ENCODE measurements around the gene DYRK1A.

Gene DYRK1A

DNA sequence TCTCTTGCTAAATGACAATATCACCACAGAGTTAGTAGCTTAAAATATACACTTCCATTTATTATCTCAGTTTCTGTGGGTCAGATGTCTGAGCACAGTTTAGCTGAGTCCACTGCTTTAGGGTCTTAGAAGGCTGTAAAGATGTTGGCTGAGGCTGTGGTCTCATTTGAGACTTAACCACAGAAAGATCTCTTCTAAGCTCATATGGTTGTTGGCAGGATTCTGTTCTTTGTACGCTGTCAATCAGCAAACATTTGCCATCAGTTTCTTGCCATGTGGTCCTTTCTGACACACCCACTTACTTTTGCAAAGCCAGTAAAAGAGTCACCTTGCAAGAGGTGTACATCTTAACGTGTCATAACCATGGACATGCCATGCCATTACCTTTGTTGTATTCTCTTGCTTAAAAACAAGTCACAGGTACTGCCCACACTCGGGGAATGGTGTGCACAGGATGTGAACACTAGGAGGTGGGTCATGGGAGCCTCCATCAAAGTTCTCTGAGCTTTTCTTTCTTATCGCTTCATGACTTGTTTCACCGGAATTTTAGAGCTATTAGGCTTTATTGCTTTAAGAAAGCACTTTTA, 18.7 kb downstream of the DYRK1A start:
- no peak for DNase-seq (ENCODE audit: low read depth in 2 of 2)

DNA sequence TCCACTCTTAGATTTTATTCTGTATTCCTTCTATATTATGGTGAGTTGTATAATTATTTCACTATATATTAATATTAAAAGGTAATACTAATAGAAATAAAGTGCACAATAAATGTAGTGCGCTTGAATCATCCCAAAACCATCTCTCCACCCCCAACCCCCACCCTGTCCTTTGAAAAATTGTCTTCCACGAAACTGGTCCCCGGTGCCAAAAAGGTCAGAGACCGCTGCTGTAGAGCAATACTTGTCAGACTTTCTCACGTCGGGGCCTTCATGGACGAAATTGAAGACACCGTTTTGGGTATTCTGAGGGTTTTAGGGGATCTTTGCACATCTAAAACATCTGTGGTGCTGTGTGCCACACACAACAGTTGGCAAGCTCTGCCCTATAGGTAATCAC, 19.6 kb downstream of the DYRK1A start:
- DNase-seq (ENCODE audit: low read depth in 2 of 2) = no peak

- no peak for DNase-seq (ENCODE audit: low read depth in 2 of 2)
Measured at GRCh38 chr21:37389456-37389855, 22.9 kb downstream of the DYRK1A start.

DNA sequence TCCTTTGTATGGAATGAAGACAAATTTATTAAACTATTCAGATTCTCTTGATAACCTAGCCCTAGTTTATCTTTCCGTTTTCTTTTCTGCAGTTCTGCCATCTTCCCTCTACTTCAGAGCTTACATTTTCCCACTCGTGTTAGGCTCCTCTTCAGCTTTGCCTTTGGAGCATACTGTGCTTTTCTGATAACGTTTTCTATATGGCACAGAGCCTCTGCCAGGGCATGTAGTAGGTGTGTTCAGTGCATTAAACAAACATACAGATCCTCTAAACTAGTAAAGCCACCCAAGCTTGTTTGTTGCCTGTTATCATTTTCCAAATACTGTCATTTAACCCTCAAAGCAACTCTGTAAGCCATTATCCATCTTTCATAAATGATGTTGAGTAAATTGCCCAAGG, 25.1 kb downstream of the DYRK1A start:
- no peak for DNase-seq (ENCODE audit: low read depth in 2 of 2)

GRCh38 chr21:37392441-37392840, 25.9 kb downstream of the DYRK1A start:
- DNase-seq (ENCODE audit: low read depth in 2 of 2) = no peak

- DNase-seq (ENCODE audit: low read depth in 2 of 2) = no peak
Measured at GRCh38 chr21:37393030-37393429, 26.5 kb downstream of the DYRK1A start.

DNA sequence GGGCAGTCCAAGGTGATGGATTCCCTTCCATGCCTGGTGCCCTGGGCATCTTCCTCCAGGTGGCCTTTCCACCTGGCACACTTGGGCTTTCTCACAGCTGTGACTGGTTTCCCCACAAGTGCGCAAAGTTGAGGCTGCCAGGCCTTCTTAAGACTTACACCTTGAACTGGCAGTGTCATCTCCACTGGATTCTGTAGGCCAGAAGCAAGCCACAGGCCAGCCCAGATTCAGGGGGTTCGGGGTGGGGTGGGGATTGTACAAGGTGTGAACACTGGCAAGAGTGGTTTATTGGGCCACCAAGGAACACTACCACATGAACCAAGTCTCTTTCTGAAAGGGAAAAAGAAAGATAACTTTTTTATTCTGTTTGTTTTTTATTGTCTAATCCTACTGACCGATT, 27.2 kb downstream of the DYRK1A start:
- no peak for DNase-seq (ENCODE audit: low read depth in 2 of 2)

- DNase-seq (ENCODE audit: low read depth in 2 of 2) = no peak
Measured at GRCh38 chr21:37395961-37396360, 29.4 kb downstream of the DYRK1A start.

DNA sequence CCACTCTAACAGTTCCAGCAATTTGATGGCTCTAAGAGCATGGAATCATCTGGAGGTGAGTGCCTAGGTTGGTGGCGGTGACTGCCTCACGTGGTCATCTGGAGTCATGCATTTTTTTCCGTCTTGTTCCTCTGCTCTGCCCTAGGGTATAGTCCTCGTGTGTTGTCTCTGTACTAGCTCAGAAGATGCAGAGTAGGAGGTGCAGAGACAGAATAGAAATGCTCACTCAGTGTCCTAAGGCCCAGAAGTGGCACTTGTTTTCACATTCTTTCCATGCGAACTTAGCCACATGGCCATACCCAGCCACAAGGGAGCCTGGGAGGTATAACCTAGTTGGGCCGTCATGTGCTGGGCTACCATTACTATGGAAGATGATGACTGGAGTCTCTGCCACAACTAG, 30.3 kb downstream of the DYRK1A start:
- no peak for DNase-seq (ENCODE audit: low read depth in 2 of 2)

- no peak for DNase-seq (ENCODE audit: low read depth in 2 of 2)
Measured at GRCh38 chr21:37398697-37399096, 32.1 kb downstream of the DYRK1A start.

DNA sequence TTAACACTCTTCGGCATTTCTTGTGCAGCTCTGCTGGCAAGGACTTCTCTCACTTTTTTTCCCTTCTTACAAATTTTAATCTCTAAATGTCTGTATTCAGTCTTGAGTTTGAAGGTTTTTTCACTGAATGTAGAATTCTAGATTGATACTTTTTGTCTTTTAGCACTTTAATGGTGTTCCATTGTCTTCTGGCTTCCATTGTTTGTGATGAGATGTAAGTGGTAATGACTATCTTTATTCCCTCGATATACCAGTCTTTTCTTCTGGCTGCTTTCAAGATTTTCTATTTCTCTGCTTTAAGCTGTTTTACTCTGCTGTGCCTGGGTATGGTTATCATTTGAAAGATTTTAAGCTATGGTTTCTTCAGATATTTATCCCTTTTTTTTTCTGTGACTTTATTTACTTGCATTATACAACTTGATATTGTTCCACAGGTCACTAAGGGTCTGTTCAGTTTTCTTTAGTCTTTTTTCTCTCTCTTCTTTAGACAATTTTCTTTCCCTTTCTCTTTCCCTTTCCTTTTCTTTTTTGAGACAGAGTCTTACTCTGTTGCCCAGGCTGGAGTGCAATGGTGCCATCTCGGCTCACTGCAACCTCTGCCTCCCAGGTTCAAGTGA, 35.8 kb downstream of the DYRK1A start:
- DNase-seq (ENCODE audit: low read depth in 2 of 2) = no peak

DNA sequence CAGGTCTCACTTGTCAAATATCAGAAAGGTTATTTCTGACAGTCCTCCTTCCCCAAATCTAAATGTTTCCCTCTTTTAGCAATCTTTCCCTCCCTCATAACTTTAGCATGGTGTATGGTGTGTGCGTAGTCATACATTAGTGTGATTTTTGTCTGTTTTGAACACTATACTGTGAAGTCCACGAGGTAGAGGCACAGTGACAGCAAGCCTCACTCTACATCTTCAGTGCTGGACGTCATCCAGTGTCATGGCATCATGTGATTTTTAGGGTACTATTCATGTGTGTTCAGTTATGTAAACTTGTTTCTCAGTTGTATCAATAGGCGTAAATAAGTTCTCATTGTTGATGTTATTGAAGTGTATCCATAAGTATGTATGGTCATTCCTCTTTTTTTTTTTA, 39.1 kb downstream of the DYRK1A start:
- no peak for DNase-seq (ENCODE audit: low read depth in 2 of 2)

DNA sequence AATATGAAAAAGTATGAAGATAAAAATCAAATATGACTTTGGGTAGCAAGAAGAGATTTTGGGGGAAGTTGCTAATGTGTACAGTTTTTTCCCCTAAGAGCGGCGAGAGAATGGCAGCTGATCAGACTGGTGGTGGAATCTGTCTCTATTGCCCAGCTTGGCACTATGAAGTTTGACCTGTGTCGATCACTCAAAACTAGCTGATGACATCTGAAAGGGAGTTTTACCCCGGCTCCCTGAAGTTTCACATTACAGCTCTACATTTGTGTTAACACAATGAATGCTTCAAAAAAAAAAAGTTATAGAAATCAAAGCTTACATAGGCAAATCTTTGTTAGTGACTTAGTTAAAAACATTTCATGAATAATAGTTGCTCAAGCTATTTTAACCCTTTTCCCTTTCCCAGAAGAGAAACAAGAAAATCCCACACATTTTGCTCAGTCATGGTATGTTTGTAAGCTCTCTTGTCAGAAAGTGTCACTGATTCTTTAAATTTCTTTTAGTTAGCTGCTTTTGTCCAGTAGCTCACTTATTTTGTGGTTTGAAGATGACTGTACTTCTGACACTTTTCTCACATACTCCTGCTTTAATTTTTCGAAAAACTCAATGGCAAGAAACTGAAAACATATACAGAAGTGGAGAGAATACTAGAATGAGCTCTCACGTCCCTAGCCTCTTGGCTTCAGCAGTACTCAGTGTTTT, 41.3 kb downstream of the DYRK1A start:
- no peak for DNase-seq (ENCODE audit: low read depth in 2 of 2)

GRCh38 chr21:37408464-37409193, 42.1 kb downstream of the DYRK1A start:
- no peak for DNase-seq (ENCODE audit: low read depth in 2 of 2)

GRCh38 chr21:37410639-37411038, 44.1 kb downstream of the DYRK1A start:
- DNase-seq (ENCODE audit: low read depth in 2 of 2) = no peak

GRCh38 chr21:37412603-37413360, 46.2 kb downstream of the DYRK1A start:
- no peak for DNase-seq (ENCODE audit: low read depth in 2 of 2)

GRCh38 chr21:37413553-37414291, 47.1 kb downstream of the DYRK1A start:
- no peak for DNase-seq (ENCODE audit: low read depth in 2 of 2)

- DNase-seq (ENCODE audit: low read depth in 2 of 2) = no peak
Measured at GRCh38 chr21:37414292-37415253, 48.0 kb downstream of the DYRK1A start.

DNA sequence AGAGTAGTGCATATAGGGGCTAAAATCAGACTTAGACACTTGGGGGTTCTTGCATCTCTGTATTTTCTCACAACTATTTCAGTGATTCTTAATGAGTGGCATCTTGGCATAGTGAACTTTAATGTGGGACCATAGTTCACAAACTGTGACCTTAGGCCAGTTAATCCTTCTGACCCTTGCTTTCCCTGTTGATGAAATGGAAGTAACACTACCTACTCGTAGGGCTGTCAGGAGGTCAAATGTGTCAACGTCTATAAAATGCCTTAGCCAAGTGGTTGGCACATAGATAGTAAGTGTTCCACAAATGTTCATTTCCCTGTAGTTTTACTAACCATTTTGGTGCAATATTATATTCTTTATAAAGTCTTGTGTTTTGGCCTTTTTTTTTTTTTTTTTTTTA, 49.4 kb downstream of the DYRK1A start:
- no peak for DNase-seq (ENCODE audit: low read depth in 2 of 2)

DNA sequence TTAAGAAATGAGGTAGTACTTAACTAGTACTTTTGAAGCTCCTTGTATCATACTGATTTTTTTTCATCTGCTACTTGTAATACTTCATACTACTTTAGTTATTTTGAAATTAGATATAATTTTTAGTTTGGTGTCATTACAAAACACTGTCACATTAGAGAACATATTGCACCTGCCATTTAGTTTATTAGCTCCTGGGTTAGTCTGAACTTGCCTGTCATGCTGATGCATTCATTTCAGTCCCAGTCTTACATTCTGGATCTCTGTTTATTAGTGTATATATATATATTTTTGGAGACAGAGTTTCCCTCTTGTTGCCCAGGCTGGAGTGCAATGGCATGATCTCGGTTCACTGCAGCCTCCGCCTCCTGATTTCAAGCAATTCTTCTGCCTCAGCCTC, 50.3 kb downstream of the DYRK1A start:
- no peak for DNase-seq (ENCODE audit: low read depth in 2 of 2)
